Naive thymus-derived CD4-positive, alpha-beta T cell (primary cell): Measurements from ENCODE around the gene SLC38A1. TPM values are rescaled to one million over a fixed set of nuclear protein-coding genes. Genes with fewer than 3 reads are reported as not detected.

Experiments used
- ATAC-seq: fragments of 150-1000 bp; cut with Tn5 transposase; 2 replicates; pipeline ENCODE4 v1.10.0; 2021; ENCODE audit warnings: mild to moderate bottlenecking, moderate library complexity
- CTCF ChIA-PET: fragments of 350-600 bp; sonication (Branson Sonifier 250); formaldehyde crosslinking; loops from one replicate; lab custom pipeline; 2021; ENCODE audit warnings: antibody characterized with exemption; lab: Charles Lee
- POLR2A ChIA-PET: fragments of 350-600 bp; sonication (Branson Sonifier 250); formaldehyde crosslinking; loops from one replicate; lab custom pipeline; 2021; ENCODE audit warnings: antibody characterized with exemption, inconsistent platforms; lab: Charles Lee
- DNase-seq, 9 donors: peaks; one replicate each; pipeline versions ENCODE4 v3.0.0 to v3.0.0-alpha.2; 2020 to 2022; ENCODE audit warnings: mixed read lengths in 1 of 9
- H3K27ac ChIP-seq: one replicate; pipeline ENCODE4 v1.7.0; 2013; ENCODE audit warnings: mild to moderate bottlenecking, low read depth, low read length, moderate library complexity
- H3K27me3 ChIP-seq, 2 donors: one replicate each; pipeline ENCODE4 v1.7.0; 2013; ENCODE audit warnings: low read length in 2 of 2, mild to moderate bottlenecking in 2 of 2, moderate library complexity in 2 of 2; ENCODE audit not compliant: control insufficient read depth in 2 of 2, insufficient read depth in 2 of 2
- H3K36me3 ChIP-seq, 3 experiments: 1 replicate in 2 of 3; 2 replicates in 1 of 3; pipeline ENCODE4 v1.7.0; 2013; ENCODE audit warnings: low read length in 3 of 3, mild to moderate bottlenecking in 3 of 3, moderate library complexity in 1 of 3; ENCODE audit not compliant: insufficient read depth in 3 of 3, control insufficient read depth in 2 of 3
- H3K4me1 ChIP-seq, 2 donors: one replicate each; pipeline ENCODE4 v1.7.0; 2013; ENCODE audit warnings: low read length in 2 of 2, mild to moderate bottlenecking in 2 of 2, moderate library complexity in 1 of 2; ENCODE audit not compliant: control insufficient read depth in 2 of 2, insufficient read depth in 2 of 2
- H3K4me3 ChIP-seq: 2 replicates; pipeline ENCODE4 v1.7.0; 2013; ENCODE audit warnings: mild to moderate bottlenecking, low read length
- H3K9me3 ChIP-seq, 3 experiments: 1 replicate in 2 of 3; 2 replicates in 1 of 3; pipeline ENCODE4 v1.7.0; 2013; ENCODE audit warnings: low read length in 3 of 3; ENCODE audit not compliant: control insufficient read depth in 2 of 3
- H3K27ac Mint-ChIP-seq, 9 donors: one replicate each; pipeline ENCODE4 v1.8.0; 2020 to 2022; ENCODE audit warnings: mixed read lengths in 9 of 9, mild to moderate bottlenecking in 8 of 9, moderate library complexity in 5 of 9, inconsistent platforms in 2 of 9
- H3K27me3 Mint-ChIP-seq, 5 donors: one replicate each; pipeline ENCODE4 v1.8.0; 2021 to 2022; ENCODE audit warnings: mixed read lengths in 5 of 5, mild to moderate bottlenecking in 1 of 5
- H3K36me3 Mint-ChIP-seq, 5 donors: one replicate each; pipeline ENCODE4 v1.8.0; 2020 to 2022; ENCODE audit warnings: mixed read lengths in 5 of 5, mild to moderate bottlenecking in 3 of 5, inconsistent platforms in 1 of 5
- H3K4me1 Mint-ChIP-seq, 7 donors: one replicate each; pipeline ENCODE4 v1.8.0; 2020 to 2022; ENCODE audit warnings: mixed read lengths in 7 of 7, mild to moderate bottlenecking in 3 of 7, inconsistent platforms in 1 of 7
- H3K4me3 Mint-ChIP-seq, 10 donors: one replicate each; pipeline ENCODE4 v1.8.0; 2020 to 2022; ENCODE audit warnings: mild to moderate bottlenecking in 10 of 10, mixed read lengths in 10 of 10, moderate library complexity in 6 of 10, inconsistent platforms in 2 of 10
- H3K9me3 Mint-ChIP-seq, 11 donors: one replicate each; pipeline ENCODE4 v1.8.0; 2020 to 2022; ENCODE audit warnings: mixed read lengths in 11 of 11, mild to moderate bottlenecking in 4 of 11, inconsistent platforms in 1 of 11, moderate library complexity in 1 of 11
- intact Hi-C, 2 donors: fragments of 100-400 bp; cut with micrococcal nuclease; formaldehyde crosslinking; loops; one replicate each; pipeline ENCODE4 v1.15.1; 2023
- polyA plus RNA-seq, 2 donors: library from polyadenylated mRNA; unstranded; fragments of 300-500 nt; fragmentation: Illumina TruSeq; gene quantifications; one replicate each; pipeline ENCODE4 v1.2.3, GENCODE V29; 2021
- total RNA-seq, 6 experiments: library from RNA in 5 of 6; stranded (reverse) in 5 of 6; gene quantifications; 1 replicate in 5 of 6; 2 replicates in 1 of 6; pipeline ENCODE4 v1.2.3 and lab custom pipeline; 2021 to 2026

The SLC38A1 gene
- total and polyA plus RNA-seq, 7 experiments from 2014 or later = 172 to 283 (median 249) TPM

DNA sequence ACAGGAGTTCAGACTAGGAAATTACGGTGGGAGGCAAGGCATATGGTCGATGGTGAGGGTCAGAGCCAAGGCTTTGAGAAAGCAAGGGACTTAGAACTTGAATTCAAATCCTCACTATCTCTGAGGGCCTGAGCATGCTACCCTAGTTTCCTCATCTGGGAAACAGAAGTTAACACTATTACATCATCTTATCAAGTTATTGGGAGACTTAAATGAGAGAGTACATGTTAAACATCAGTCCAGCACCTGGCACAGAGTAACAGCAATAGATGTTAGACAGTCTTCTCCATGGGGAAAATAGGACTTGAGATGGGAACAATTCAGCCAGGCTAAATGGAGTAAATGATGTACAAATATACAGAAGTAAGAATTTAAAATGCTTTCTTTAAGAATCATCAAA, 38.5 kb downstream of the SLC38A1 start:
- H3K9me3 ChIP-seq = no peaks in the 10 kb centered on the region
- no peaks in the 10 kb centered on the region for H3K27me3 ChIP-seq
- intact Hi-C loops = no loop called here
- H3K4me1 ChIP-seq = peaks cover 0 to 10% of the 10 kb centered on the region in 2 donors
- no peaks in the 10 kb centered on the region for H3K9me3 Mint-ChIP-seq
- H3K36me3 ChIP-seq = peaks cover 0 to 35% (median 13%) of the 10 kb centered on the region in 3 experiments
- H3K27me3 Mint-ChIP-seq = no peaks in the 10 kb centered on the region
- ChIA-PET CTCF (no interaction called here), POLR2A (interaction anchor here (0.8 kb wide), 1 partner anchor 11 kb away, joined by 4 read pairs; no protein-coding TSS in a partner anchor)
- H3K4me3 ChIP-seq = no peak overlapping the region
- peaks cover 26 to 94% (median 81%) of the 10 kb centered on the region in 7 donors for H3K4me1 Mint-ChIP-seq
- no peak overlapping the region for H3K27ac ChIP-seq
- peak overlapping the region in 8 of 9 donors; percentile 48 to 89 (median 78) for H3K27ac Mint-ChIP-seq
- H3K4me3 Mint-ChIP-seq = peak overlapping the region in 3 of 10 donors; percentile 20 to 51 (median 26)
- DNase-seq (no peak), ATAC-seq (no peak)
- H3K36me3 Mint-ChIP-seq = peaks cover 15 to 76% (median 56%) of the 10 kb centered on the region in 5 donors

DNA sequence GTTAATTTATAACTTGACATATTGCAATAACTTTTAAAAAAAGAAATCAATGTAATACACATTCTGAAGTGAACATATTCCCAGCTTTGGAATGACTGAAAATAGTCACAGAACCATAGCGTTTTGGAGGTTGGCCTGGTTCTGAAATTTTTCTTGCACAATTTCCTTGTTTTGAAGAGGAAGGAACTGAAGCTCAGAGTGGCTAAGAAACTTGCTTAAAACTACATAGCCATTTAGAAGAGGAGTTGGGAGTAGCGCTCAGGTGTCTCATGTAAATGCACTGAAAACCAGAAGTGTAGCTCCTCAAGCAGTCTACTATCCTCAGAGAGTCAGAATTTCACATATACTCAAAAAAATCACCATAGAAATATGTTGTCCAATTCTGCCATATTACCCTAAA, 41.2 kb downstream of the SLC38A1 start:
- Histone ChIP-seq H3K4me3 (no peak overlapping the region), H3K9me3 (no peaks in the 10 kb centered on the region), H3K36me3 (peaks cover 0 to 40% (median 13%) of the 10 kb centered on the region in 3 experiments), H3K4me1 (peaks cover 15 to 29% of the 10 kb centered on the region in 2 donors), H3K27ac (peak overlapping the region; percentile 4), H3K27me3 (no peaks in the 10 kb centered on the region)
- CTCF ChIA-PET = interaction anchor here (0.7 kb wide), 1 partner anchor 52 kb away, joined by 5 read pairs; no protein-coding TSS in a partner anchor
- Mint-ChIP-seq H3K27me3 (no peaks in the 10 kb centered on the region), H3K4me3 (peak overlapping the region in 4 of 10 donors; percentile 16 to 61 (median 39)), H3K4me1 (peaks cover 25 to 99% (median 85%) of the 10 kb centered on the region in 7 donors), H3K36me3 (peaks cover 9 to 79% (median 61%) of the 10 kb centered on the region in 5 donors), H3K27ac (peak overlapping the region; percentile 29 to 99 (median 83)), H3K9me3 (no peaks in the 10 kb centered on the region)
- peak; percentile 17 for ATAC-seq
- DNase-seq = no peak
- intact Hi-C loops = loop anchor here in 1 of 2 donors (1.0 to 2.0 kb wide), 2 partner anchors 8 to 17 kb away; no protein-coding TSS in a partner anchor
- POLR2A ChIA-PET = interaction anchor here (0.5 to 4.8 kb wide), 6 partner anchors 8 to 298 kb away, joined by 3 to 44 read pairs (median 4); partner anchors contain the start of gene SLC38A1

DNA sequence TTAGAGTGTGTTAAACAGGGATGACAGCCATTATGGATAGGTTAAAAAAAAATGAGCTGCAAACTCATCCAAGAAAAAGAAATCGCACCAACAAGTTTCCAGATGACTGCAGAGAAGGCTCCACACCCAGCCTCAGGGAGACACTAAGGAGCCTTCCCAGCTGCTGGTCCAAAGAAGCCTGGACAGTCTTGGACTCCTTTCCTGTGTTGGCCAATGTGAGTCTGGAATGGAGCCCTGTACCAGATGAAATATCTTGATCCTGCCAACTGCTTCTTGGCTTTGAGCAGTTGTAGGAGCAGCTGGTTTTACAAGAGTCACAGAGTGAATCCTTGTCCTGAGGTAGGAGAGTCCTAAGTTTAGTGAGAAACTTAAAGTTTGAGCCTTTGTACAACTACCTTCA, 44.5 kb downstream of the SLC38A1 start:
- peaks cover 9 to 78% (median 55%) of the 10 kb centered on the region in 5 donors for H3K36me3 Mint-ChIP-seq
- CTCF ChIA-PET = no interaction called here

DNA sequence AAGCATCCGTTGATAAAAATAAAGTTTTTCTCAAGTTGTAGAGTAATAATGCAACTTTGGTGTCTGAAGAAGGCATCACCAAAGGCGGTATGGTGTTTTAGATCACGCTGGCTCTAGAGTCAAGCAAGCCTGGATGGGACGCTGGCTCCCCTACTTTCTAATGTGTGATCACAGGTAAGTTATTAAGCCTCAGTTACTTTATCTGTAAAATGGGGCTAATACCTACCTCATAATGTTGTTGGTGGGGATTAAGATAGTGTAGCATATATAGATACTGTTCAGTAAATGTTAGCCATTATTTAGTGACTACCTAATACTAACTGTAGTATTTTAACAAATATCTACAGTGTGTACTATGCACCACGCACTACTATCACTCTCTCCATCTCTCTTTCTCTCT, 45.8 kb downstream of the SLC38A1 start:
- Histone ChIP-seq H3K4me1 (peaks cover 60 to 67% of the 10 kb centered on the region in 2 donors), H3K27ac (peak overlapping the region; percentile 78), H3K36me3 (peaks cover 0 to 24% (median 1%) of the 10 kb centered on the region in 3 experiments), H3K27me3 (no peaks in the 10 kb centered on the region), H3K4me3 (no peak overlapping the region), H3K9me3 (no peaks in the 10 kb centered on the region)
- peaks cover 8 to 73% (median 43%) of the 10 kb centered on the region in 5 donors for H3K36me3 Mint-ChIP-seq
- CTCF ChIA-PET = no interaction called here
- H3K9me3 Mint-ChIP-seq = no peaks in the 10 kb centered on the region
- ATAC-seq = no peak
- intact Hi-C loops = loop anchor here in 1 of 2 donors (2.0 kb wide), 1 partner anchor 14 kb away; no protein-coding TSS in a partner anchor
- peak overlapping the region in 9 of 10 donors; percentile 42 to 89 (median 72) for H3K4me3 Mint-ChIP-seq
- peaks cover 56 to 100% (median 91%) of the 10 kb centered on the region in 7 donors for H3K4me1 Mint-ChIP-seq
- no peak for DNase-seq
- H3K27me3 Mint-ChIP-seq = no peaks in the 10 kb centered on the region
- peak overlapping the region; percentile 89 to 100 (median 98) for H3K27ac Mint-ChIP-seq
- POLR2A ChIA-PET = interaction anchor here (1.8 to 11.6 kb wide), 4 partner anchors 14 to 48 kb away, joined by 4 to 303 read pairs (median 40); partner anchors contain the start of gene SLC38A1

More for the DNA sequence above, 44.5 kb downstream of the SLC38A1 start:
- no peaks in the 10 kb centered on the region for H3K9me3 Mint-ChIP-seq
- DNase-seq = no peak
- H3K36me3 ChIP-seq = peaks cover 0 to 29% (median 13%) of the 10 kb centered on the region in 3 experiments
- H3K27ac Mint-ChIP-seq = peak overlapping the region; percentile 15 to 99 (median 88)
- H3K4me3 Mint-ChIP-seq = peak overlapping the region in 5 of 10 donors; percentile 12 to 58 (median 44)
- H3K27ac ChIP-seq = peak overlapping the region; percentile 29
- no peaks in the 10 kb centered on the region for H3K27me3 ChIP-seq
- intact Hi-C loops = loop anchor here (2.0 kb wide), 1 partner anchor 14 kb away; no protein-coding TSS in a partner anchor
- no peaks in the 10 kb centered on the region for H3K9me3 ChIP-seq
- ATAC-seq = no peak
- peaks cover 47 to 58% of the 10 kb centered on the region in 2 donors for H3K4me1 ChIP-seq
- POLR2A ChIA-PET = interaction anchor here (0.9 to 4.8 kb wide), 6 partner anchors 10 to 48 kb away, joined by 3 to 44 read pairs (median 4); partner anchors contain the start of gene SLC38A1
- H3K4me1 Mint-ChIP-seq = peaks cover 44 to 99% (median 90%) of the 10 kb centered on the region in 7 donors
- H3K27me3 Mint-ChIP-seq = no peaks in the 10 kb centered on the region
- no peak overlapping the region for H3K4me3 ChIP-seq

DNA sequence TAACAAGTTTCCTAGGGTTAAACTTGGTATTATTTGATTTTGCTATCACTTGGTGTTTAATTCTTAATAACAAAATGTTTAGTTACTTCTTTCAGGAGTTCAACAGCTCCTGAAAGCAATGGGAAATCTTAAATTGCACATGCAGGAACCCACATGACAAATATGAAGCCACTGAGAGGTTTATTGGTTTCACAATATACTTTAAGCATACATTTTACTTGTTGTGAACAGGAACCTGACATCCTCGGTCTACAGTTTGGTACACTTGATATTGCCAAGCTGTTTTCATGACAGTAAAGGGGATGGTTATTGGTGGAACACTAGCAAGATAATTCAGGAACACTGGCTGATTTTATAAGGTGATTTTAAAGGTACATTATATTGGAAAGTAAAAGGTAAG, 46.2 kb downstream of the SLC38A1 start:
- Mint-ChIP-seq H3K27me3 (no peaks in the 10 kb centered on the region), H3K4me1 (peaks cover 60 to 100% (median 91%) of the 10 kb centered on the region in 7 donors), H3K36me3 (peaks cover 4 to 69% (median 39%) of the 10 kb centered on the region in 5 donors), H3K27ac (peak overlapping the region; percentile 89 to 100 (median 98)), H3K9me3 (no peaks in the 10 kb centered on the region), H3K4me3 (peak overlapping the region in 9 of 10 donors; percentile 42 to 89 (median 72))
- no peaks in the 10 kb centered on the region for H3K27me3 ChIP-seq
- peaks cover 0 to 19% (median 0%) of the 10 kb centered on the region in 3 experiments for H3K36me3 ChIP-seq
- peaks cover 62 to 67% of the 10 kb centered on the region in 2 donors for H3K4me1 ChIP-seq
- no peaks in the 10 kb centered on the region for H3K9me3 ChIP-seq
- ChIA-PET POLR2A (interaction anchor here (1.2 to 11.6 kb wide), 4 partner anchors 9 to 48 kb away, joined by 5 to 303 read pairs (median 40); partner anchors contain the start of gene SLC38A1), CTCF (interaction anchor here (0.6 kb wide), 1 partner anchor 86 kb away, joined by 3 read pairs; no protein-coding TSS in a partner anchor)
- intact Hi-C loops = loop anchor here in 1 of 2 donors (2.0 kb wide), 1 partner anchor 14 kb away; no protein-coding TSS in a partner anchor
- peak overlapping the region; percentile 78 for H3K27ac ChIP-seq
- no peak for DNase-seq
- no peak overlapping the region for H3K4me3 ChIP-seq
- no peak for ATAC-seq
